Islet precursor cell (in vitro differentiated cells): ENCODE results near the gene SLC6A17.
A peak's percentile ranks its signal among the peaks of the same experiment; 100 is the strongest.

Experiments
- DNase-seq: peaks from one replicate; pipeline ENCODE4 v3.0.0-alpha.2; 2018

SLC6A17 gene

DNA sequence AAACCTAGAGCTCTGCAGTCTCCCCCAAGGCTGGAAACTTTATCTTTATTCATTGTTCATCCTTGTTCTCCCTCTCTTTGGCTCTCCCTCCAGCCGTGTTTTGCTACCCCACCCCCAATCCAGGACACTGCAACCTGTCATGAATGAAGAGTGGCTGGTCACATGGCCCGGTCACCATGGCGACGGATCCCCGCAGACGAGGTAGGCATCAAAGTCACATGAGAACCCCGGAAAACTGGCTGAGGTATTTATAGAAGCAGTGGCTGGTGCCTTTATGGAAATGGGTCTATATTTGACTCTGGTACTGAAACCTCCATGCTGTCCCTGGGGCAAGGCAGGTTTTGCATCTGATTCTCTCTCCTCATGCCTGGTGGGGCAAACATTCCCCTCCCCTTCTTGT, 13.4 kb upstream of the SLC6A17 start:
- DNase-seq = no peak

DNA sequence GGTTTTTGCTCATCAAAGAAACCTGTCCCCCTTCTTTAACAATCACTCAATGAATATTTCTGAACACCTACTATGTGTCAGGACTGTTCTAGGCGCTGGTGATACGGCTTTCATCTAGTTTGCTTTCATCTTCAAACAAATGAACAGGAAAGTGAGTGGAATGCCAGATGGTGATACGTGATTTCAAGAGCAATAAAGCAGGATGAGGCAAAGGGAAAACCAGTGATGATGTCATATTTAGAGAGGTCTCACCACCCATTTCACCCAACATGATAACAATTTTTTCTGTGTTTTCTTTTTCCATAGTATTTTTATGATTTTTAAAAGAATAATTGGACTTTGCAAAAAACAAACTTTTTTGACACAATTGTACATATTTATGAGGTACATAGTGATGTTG, 11.3 kb upstream of the SLC6A17 start:
- no peak for DNase-seq

DNA sequence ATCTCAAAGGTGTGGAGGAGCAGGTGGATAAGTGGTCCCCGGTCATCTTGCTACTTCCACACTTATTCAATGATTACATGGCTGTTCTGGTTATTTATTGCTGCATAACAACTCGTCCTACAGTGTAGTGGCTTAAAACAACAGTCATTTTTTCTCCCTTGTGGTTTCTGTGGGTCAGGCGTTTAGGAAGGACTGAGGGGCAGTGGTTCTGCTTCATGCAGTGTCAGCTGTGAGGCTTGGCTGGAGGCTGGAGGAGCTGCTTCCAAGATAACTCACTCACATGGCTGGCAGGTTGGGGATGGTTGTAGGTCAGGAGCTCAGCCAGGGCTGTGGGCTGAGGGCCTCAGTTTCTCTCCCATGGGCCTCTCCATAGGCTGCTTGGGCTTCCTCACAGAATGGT, 5.9 kb upstream of the SLC6A17 start:
- DNase-seq = no peak

DNA sequence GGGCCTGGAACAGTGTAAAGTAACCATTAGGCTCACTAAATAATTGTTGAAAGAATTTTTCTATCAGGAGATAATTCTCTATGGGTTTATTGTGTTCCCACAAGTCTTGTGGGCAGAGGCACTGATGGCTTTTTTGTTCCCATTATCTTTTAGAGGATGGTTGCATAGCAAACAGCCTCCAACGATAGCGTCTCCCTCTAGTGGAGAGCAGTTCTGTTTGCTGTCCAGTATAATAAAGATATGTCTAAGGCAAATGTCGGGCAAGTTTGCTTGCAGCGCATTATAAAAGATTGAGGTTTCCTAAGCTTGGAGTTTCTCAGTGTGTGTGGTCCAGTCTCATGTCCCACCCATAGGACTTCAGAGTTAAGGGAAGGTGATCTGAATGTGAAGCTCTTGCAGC, 1.3 kb upstream of the SLC6A17 start:
- DNase-seq = no peak

DNA sequence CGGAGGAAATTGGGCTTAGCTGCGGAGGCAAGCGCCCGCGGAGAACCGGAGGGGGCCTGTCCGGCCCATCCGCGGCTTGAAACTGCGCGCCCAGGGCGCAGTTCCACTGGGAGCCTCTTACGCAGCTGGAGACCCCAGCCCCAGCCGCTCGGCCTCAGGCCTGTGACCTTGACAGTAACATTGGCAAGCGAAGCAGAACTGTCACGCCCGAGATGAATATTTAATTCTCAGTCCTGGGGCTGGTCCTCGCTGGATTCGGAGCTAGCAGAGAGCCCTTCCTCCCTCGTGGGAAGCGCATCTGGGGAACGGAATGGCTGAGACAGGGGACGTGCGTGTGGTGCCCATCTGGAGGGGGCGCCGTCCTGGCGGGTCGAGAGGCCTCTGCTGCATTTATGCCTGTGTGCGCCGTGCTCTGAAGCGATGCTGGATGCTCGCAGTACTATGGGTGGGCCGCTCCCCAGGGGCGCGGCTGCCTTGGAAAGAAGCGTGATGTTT, 928 bp downstream of the SLC6A17 start:
- DNase-seq = no peak

DNA sequence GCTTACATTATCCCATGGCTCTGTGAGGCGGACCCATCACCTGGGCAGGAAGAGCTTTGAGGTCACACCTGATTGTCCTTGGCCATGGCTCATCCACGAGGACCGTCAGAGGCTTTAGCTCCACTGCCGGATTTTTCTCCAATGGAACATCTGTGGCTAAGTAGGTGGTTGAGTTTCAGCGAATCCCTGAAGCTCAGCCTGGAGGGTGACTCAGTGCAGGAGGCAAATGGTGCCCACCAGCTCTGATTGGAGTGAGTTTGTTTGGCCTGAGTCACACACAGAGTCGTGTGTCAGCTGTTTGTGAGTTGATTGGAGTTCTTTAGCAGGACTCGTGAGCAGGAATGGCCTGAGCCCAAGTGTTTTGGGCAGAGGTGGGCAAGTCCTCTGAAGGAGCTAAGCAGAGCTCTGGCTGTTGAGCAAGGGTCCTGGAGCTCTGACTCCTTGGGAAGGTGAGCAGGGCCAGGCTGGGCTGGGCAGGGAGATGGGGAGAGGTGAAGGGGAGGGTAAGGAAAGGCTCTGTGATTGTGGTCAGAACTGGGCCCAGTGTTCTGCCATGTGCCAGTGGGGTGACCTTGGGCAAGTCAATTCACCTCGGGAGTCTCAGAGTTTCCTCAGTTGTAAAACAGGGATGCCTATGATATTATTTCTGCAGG, 2.0 kb downstream of the SLC6A17 start:
- peak; percentile 77 for DNase-seq

DNA sequence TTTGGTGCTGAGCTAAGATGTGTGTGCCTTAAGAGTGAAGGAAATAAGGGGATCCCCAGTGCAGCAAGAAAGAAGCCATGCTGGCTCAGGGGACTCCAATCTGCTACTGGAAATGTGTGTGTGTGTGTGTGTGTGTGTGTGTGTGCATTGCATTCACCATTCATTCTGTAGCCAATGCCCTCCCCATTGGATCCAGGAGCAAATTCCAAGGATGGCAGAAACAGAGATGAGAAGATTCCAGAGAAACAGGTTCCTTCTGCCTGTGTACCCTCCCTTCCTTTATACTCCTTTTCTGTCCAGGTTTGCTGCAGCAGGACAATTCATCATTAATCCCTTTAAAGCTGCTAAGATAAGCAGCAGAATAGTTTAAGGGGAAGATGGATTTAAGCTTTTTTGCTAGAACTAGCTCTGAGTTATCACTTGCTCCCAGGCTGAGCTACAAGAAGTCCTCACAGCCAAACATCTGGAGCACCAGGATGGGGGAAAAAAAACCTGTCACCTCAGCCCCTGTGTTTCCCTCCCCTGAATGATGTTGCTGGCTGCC, 3.2 kb downstream of the SLC6A17 start:
- DNase-seq = no peak

DNA sequence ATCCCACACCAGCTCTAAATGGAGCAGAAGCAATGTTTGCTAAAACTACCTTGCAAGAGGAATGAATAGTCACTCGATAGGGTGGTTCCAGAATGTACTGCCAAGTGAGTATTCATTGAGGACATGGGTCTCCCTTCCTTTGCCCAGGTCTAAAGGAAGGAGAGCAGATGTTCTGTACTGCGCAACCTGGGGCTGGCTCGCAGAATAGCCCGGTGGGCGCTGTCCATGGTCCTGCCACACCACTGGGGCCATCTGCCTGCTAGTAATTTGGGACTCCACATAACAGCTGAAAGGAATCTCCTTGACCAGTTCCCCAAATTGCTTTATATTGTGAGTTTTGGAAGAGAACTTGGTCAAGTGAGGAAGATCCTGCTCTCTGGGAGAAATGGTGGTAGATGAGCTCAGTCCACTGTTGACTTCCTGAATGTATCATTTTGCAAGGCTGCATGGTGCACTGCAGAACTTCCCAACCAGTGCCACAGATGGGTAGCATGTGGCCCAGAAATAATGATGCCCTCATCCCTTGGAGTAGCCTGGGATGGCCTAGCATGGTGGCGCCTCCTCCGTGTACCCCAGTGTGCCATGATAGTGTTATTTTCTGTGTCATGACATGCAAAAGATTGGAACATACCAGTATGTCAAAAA, 5.7 kb downstream of the SLC6A17 start:
- DNase-seq = peak; percentile 92

DNA sequence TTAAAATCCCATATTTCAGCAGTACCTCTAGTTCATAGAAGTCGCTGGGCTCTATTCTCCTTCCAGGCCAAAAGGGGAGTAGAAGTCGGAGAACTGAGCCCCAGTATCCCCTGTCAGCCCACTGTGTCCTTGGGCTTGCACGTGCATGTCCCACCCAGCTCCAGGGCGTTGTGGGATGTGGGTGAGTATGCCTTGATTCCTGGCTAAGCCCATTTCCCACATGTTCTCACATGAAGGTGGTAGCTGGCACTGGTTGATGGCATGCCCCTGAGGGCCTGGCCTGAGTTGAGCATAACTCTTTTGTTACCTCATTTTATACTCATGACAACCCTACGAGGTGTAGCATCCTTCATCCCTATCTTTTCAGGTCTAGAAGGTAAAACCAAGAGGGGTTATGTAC, 8.0 kb downstream of the SLC6A17 start:
- no peak for DNase-seq

DNA sequence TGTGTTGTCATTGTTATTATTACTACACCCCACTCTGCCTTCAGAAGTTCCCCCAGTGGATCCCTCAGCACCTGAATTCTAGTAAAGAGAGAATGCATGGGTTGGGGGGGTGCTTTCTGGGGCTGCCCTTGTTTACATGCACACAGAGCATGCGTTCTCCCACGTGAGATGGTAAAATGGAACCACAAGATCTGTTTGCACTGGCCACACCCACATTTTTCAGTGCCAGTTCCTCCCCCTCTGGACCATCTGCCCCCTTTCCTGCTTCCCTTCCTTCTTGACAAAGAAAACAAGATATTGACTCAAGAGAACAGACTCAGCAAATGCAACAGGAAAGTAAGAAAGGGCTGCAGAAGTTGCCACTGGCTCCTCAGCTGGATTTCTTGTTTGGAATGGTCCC, 8.9 kb downstream of the SLC6A17 start:
- no peak for DNase-seq

DNA sequence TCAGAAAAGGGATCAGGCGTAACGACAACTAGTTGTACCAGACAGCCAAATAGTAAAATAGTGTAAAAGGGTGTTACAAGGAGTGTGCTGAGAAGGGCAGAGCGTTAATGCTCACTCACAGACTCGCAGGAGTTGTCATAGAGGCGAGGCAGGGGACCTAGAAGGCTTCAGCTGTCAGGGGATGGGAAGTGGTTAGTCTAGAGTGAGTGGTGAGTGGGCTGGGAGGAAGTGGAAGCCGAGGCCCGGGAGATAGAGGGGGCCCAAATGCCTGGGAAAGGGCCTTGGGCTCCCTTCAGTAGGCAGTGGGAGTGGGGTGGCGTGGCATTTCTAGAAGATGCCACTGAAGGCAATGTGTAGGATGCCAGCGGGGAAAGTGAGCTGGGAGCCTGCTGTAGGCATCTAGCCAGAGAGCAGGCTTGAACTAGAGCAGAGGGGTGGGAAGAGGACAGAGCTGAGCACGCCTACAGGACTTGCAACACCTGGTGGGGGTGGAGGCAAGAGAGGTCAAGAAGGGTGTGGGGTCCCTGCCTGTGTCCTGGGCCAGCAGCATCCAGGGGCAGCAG, 10.3 kb downstream of the SLC6A17 start:
- no peak for DNase-seq

DNA sequence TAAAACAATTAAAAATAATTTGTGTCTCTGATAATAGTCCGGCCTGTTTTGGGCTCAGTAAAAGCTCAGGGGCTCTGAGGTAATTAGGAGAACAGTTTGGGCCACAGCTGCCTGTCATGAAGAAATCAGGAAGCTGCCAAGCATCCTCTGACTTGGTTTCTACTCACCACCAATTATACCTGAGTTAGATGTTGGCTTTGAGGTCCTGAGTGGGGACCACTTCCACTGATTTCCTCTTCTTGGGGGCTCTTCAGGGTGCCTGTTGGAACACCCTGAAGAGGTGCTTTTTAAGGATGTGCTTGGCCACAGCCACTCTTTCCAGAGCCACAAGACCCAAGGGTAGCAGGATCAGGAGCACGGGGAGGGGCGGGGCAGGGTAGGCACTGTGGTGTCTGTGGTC, 10.9 kb downstream of the SLC6A17 start:
- no peak for DNase-seq

DNA sequence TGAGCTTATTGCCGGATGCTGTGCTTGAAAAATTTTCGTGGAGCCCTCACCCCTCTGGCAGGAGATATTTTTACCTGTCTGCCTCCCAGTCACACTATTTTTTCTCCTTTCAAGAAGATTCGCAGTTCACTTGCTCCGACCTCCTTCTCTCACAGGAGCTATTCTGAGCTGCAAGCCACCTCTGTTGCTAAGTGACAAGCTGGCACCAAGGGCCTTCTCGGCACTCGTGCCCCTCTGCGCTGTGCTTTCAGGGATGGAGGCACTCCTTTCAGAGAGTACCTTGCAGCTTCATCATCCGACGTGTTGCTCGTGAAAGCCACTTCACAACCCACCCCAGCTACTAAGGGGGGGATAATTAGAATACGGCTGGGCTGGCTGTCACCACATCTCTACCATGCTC, 11.6 kb downstream of the SLC6A17 start:
- no peak for DNase-seq

DNA sequence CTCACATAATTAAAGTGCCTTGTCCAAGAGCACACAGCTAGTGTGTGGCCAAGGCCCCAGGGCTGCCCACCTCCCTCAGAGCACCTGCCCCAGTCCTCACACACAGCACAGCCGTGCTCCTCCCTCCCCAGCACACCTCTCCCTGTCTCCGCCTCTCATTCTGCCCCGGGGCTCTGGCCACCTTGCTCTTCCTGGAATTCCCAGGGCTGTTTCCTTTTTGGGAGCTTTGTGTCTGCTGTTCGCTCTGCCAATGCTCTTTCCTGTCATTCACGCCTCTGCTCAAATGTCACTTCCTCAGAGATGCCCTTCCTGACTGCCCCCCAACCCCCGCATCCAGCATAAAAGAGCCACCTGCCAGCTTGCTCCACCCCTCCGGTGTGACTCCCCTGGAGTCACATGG, 13.3 kb downstream of the SLC6A17 start:
- no peak for DNase-seq

DNA sequence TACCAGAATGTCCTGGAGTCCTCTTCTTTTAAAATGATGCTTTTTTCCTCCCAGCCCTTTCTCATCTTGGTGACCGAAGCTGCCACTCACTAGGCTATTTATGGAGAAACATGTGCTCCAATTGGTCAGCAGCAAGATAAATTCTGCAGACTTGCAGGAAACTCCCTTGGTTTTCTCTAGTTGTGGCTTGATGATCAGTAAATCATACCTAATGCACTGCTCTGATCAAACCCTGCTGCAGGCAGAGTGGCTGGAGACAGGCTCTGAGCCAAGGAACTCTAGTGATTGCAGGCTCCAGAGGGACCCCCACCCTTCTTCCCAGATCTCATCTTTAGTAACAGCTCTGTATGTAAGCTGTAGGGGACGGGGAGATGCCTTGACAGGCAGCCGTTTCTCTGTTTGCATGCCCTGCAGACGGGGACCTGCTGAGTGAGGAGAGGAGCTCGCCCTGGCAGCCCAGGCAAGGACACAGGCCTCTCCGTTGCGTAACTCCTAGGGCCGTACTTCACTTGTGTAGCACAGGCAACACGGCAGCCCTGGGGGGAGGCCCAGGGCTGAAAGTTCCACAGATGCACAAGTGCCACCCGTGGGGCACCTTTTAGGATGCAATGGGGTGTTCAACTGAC, 14.5 kb downstream of the SLC6A17 start:
- DNase-seq = no peak

DNA sequence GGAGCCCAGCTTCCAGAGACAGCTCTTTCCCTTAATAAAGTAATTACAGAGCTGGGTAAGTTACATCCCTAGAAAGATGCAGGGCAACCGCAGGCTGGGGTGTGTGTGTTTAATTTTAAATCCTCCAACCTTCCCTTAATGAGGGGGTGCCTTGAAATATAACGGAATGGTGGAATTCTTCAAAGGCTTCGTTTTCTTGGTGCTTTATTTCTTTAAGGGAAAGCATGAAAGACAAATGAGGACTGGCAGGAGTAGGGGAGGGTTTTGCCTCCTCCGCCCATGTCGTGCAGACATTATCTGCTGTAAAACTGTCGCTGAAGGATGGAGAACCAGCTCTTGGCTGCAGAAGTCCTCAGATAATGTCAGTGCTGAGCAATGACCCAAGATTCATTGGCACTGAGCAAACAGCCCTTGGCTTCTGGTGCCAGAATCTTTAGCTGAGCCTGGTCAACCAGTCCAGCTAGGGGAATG, 15.5 kb downstream of the SLC6A17 start:
- DNase-seq = no peak

DNA sequence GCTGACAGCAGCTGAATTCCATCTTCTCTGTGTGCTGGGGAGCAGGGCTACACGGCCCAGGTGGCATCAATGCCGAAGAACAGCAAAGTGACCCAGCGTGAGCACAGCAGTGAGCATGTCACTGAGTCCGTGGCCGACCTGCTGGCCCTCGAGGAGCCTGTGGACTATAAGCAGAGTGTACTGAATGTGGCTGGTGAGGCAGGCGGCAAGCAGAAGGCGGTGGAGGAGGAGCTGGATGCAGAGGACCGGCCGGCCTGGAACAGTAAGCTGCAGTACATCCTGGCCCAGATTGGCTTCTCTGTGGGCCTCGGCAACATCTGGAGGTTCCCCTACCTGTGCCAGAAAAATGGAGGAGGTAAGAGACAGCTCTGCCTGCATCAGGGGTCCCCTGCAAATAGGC, 16.6 kb downstream of the SLC6A17 start:
- no peak for DNase-seq

DNA sequence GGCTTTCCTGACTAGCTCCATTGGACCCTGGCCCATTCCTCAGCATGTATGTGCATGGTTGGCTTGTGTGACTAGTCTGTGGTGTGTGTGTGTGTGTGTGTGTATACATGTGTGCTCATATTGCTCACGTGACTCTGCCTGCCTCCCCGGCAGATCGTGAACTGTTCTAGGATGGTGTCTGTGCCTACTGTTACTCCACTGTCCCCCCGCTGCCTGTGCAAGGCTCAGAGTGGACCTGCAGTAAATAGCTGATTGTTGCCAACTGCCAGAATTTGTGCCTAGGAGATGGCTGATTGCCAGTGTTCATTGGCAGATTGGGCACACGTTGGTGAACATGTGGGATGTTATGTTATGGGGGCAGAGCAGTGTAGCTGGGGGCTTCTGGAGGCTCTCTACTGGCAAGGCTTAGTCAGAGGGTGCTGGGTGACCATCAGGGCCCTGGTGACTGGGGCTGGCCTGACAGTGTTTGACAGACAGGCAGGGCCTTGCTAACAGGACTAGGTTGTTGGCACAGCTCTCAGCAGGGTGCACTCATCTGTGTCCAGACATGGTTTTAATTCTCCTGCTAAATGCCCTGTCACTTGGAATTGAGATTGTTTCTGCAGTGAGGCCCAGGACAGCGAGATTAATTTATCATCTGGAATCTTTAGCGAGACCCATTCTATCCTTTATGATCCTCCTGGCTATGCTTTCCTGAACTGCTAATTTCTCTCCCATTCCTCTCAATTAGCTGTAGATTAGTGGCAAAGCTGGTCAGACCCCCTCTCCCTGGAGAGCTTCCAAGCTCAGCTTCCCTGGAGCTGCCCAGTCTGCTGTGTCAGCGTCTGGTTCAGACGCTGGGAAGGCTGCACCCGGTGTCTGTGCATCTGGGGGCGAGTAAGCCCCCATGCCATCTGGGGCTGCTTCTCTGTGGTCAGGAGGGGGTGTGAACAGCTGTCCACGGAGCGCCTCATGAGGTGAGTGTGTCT, 20.8 kb downstream of the SLC6A17 start:
- no peak for DNase-seq

DNA sequence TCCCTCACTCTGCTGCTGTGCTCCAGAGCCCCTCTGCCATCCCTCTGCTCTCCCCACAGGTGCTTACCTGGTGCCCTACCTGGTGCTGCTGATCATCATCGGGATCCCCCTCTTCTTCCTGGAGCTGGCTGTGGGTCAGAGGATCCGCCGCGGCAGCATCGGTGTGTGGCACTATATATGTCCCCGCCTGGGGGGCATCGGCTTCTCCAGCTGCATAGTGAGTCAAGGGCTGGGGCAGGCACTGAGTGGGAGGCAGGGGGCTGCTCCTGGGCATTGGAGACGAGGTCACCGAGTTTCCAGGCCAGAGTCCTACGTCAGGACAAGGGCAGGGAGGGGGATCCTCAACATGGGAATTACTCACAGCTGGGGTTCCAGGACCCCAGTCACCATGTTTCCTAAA, 21.7 kb downstream of the SLC6A17 start:
- no peak for DNase-seq

DNA sequence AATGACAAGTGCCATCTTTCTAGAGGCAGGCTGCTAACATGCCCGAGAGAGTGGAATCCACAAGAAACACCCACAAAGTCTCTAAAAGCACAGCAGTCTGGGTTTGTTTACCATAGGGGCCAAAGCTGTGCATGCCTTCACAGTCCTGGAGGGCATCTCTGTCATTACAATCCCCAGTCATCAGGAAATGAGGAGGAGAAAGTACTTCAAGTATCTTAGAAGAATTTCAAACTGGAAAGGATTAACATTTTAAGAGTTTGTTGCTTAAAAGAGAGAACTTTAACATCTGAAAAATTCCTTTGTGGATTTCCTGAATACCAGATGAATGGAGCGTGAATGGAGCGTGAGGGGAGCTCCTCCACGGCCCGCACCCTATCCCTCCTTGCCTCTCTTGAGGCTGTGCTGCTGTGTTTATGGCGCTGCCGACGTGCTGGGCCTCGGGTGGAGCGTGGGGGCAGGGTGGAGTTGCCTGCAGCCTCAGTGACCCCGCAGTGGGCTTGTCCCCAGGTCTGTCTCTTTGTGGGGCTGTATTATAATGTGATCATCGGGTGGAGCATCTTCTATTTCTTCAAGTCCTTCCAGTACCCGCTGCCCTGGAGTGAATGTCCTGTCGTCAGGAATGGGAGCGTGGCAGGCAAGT, 23.3 kb downstream of the SLC6A17 start:
- DNase-seq = no peak

DNA sequence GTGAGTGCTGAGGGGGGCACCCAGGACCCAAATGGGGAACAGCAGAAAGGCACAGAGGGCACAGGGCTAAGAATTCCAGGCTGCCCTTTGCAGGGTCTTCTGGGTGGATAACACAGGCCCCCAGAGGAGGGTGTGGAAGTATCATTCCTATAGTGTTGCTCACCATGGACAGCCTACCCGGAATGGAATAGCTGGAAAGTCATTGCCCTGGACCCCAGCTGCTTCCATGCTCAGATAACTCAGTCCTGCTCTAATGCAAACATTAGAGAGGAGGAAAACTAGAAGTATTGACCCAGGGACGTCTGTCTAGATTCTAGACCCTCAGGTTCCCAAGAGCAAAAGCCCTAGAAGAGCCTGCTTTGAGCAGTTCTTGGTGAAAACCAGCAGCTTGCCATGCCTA, 24.7 kb downstream of the SLC6A17 start:
- DNase-seq = no peak
